KMS-11 (cell line): ENCODE results near the gene HS2ST1.

ENCODE experiments used
- H2AFZ ChIP-seq: fragments of 200-600 bp; sonication (generic); 2 replicates; pipeline ENCODE4 v1.6.1; 2016; ENCODE audit warnings: antibody characterized with exemption, mixed run types, low read depth
- H3K27ac ChIP-seq: fragments of 200-600 bp; sonication (generic); 2 replicates; pipeline ENCODE4 v1.6.1; 2016; ENCODE audit warnings: mild to moderate bottlenecking, mixed run types
- H3K27me3 ChIP-seq: fragments of 200-600 bp; sonication (generic); 2 replicates; pipeline ENCODE4 v1.6.1; 2017; ENCODE audit warnings: mild to moderate bottlenecking, low read depth, mixed run types, moderate library complexity; ENCODE audit not compliant: insufficient read depth
- H3K36me3 ChIP-seq: fragments of 200-600 bp; sonication (generic); 2 replicates; pipeline ENCODE4 v1.6.1; 2017; ENCODE audit warnings: mild to moderate bottlenecking, mixed run types; ENCODE audit not compliant: insufficient read depth
- H3K4me1 ChIP-seq: fragments of 200-600 bp; sonication (generic); 2 replicates; pipeline ENCODE4 v1.6.1; 2016; ENCODE audit warnings: mild to moderate bottlenecking, low read depth, mixed run types; ENCODE audit not compliant: poor library complexity, severe bottlenecking
- H3K4me2 ChIP-seq: fragments of 200-600 bp; sonication (generic); 2 replicates; pipeline ENCODE4 v1.7.0; 2016; ENCODE audit warnings: mild to moderate bottlenecking, mixed run types
- H3K4me3 ChIP-seq: fragments of 200-600 bp; sonication (generic); IDR thresholded peaks from 2 replicates; pipeline ENCODE4 v1.6.1; 2017; ENCODE audit warnings: low read depth, low read length, mixed read lengths; ENCODE audit not compliant: insufficient read depth
- H3K79me2 ChIP-seq: fragments of 200-600 bp; sonication (generic); 2 replicates; pipeline ENCODE4 v1.6.1; 2016; ENCODE audit warnings: low read depth, mixed run types; ENCODE audit not compliant: insufficient read depth
- H3K9ac ChIP-seq: fragments of 200-600 bp; sonication (generic); 2 replicates; pipeline ENCODE4 v1.6.1; 2016; ENCODE audit warnings: mild to moderate bottlenecking, mixed run types
- H4K20me1 ChIP-seq: fragments of 200-600 bp; sonication (generic); 2 replicates; pipeline ENCODE4 v1.6.1; 2016; ENCODE audit warnings: mild to moderate bottlenecking, mixed run types; ENCODE audit not compliant: insufficient read depth
- CTCF ChIP-seq: fragments of 200-600 bp; sonication (generic); conservative IDR thresholded peaks from 2 replicates; pipeline ENCODE4 v1.6.1; 2017; ENCODE audit warnings: low read depth, mild to moderate bottlenecking, antibody characterized with exemption, low read length, moderate library complexity, mixed read lengths

The HS2ST1 gene

DNA sequence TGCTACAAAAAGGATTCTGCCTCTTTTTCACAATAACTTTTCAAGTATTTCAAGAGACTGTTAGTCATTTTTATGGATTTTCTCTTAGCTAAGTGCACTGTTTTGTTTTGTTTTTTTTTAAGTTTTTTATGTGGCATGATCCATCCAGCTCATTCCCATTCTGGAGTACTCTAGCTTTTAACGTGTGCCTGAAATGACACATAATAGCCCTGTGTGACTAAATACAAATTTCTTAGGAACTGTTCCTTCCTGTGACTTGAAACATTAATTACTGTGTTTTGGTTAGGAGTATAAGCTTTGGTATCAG is 143.9 kb downstream of the HS2ST1 start:
- no peak overlapping the region; the same call in 1 of the 2 replicates for H2AFZ ChIP-seq
- H3K4me3 ChIP-seq, result no peak overlapping the region
- H3K27ac ChIP-seq, result peak overlapping the region; percentile 80
- H3K9ac ChIP-seq, result peak overlapping the region; percentile 50; the same call in 1 of the 2 replicates
- H4K20me1 ChIP-seq, result no peaks in the 10 kb centered on the region
- H3K4me2 ChIP-seq, result peak overlapping the region; percentile 81
- H3K79me2 ChIP-seq, result peaks cover 18% of the 10 kb centered on the region; the same call in 1 of the 2 replicates
- no peaks in the 10 kb centered on the region for H3K36me3 ChIP-seq
- no peaks in the 10 kb centered on the region for H3K27me3 ChIP-seq
- peaks cover 60% of the 10 kb centered on the region for H3K4me1 ChIP-seq
- no peak for TF ChIP-seq CTCF

GRCh38 chr1:87061742-87062156 is 147.3 kb downstream of the HS2ST1 start:
- H3K27ac ChIP-seq, result no peak overlapping the region

GRCh38 chr1:87062687-87063086 is 148.3 kb downstream of the HS2ST1 start:
- H3K4me1 ChIP-seq, result peaks cover 45% of the 10 kb centered on the region
- H3K27me3 ChIP-seq, result no peaks in the 10 kb centered on the region
- peaks cover 18% of the 10 kb centered on the region; the same call in 1 of the 2 replicates for H3K79me2 ChIP-seq
- H4K20me1 ChIP-seq, result no peaks in the 10 kb centered on the region
- TF ChIP-seq CTCF, result no peak
- H3K36me3 ChIP-seq, result no peaks in the 10 kb centered on the region
- no peak overlapping the region for H2AFZ ChIP-seq
- no peak overlapping the region for H3K4me3 ChIP-seq
- H3K27ac ChIP-seq, result no peak overlapping the region
- no peak overlapping the region for H3K9ac ChIP-seq
- peak overlapping the region; percentile 42; the same call in 1 of the 2 replicates for H3K4me2 ChIP-seq

More at GRCh38 chr1:87061742-87062156, 147.3 kb downstream of the HS2ST1 start:
- TF ChIP-seq CTCF, result no peak
- H3K4me1 ChIP-seq, result peaks cover 51% of the 10 kb centered on the region
- H2AFZ ChIP-seq, result no peak overlapping the region
- peak overlapping the region; percentile 42 for H3K4me2 ChIP-seq
- peaks cover 18% of the 10 kb centered on the region; the same call in 1 of the 2 replicates for H3K79me2 ChIP-seq
- H4K20me1 ChIP-seq, result no peaks in the 10 kb centered on the region
- H3K36me3 ChIP-seq, result no peaks in the 10 kb centered on the region
- no peaks in the 10 kb centered on the region for H3K27me3 ChIP-seq
- no peak overlapping the region for H3K4me3 ChIP-seq
- H3K9ac ChIP-seq, result no peak overlapping the region

GRCh38 chr1:87064309-87064708 is 149.9 kb downstream of the HS2ST1 start:
- no peak for TF ChIP-seq CTCF
- Histone ChIP-seq H4K20me1 (no peaks in the 10 kb centered on the region), H3K4me1 (peaks cover 33% of the 10 kb centered on the region), H3K79me2 (peaks cover 6% of the 10 kb centered on the region; the same call in 1 of the 2 replicates), H3K4me2 (no peak overlapping the region), H2AFZ (no peak overlapping the region), H3K27me3 (no peaks in the 10 kb centered on the region), H3K9ac (no peak overlapping the region), H3K4me3 (no peak overlapping the region), H3K36me3 (no peaks in the 10 kb centered on the region), H3K27ac (no peak overlapping the region)
